ENCODE measurements around the gene CCN2. TPM values are rescaled to one million over a fixed set of nuclear protein-coding genes. Genes with fewer than 3 reads are reported as not detected.

The CCN2 gene
- total RNA-seq, 1 donor from 2014 or later = 178 TPM

DNA sequence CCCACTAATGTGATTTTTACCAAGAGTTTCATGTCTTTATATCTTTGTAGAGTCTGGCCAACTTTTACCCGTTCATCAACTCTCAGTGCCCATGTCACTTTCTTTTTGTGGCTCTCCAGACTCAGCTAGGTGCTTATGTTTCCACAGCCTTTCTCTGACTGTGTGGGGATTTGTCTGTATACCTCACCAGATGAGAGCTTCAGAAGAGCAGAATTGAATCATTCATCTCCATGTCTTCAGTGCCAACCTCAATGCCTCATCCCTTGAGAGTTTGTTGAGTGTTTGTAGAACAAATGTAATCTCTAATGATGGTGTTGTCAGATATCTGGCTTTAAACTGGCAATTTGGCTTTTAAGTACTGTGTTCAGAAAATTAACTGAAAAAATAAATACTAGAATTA, 16.8 kb upstream of the CCN2 start:
- DNase-seq (ENCODE audit: low read depth in 2 of 2) = no peak

DNA sequence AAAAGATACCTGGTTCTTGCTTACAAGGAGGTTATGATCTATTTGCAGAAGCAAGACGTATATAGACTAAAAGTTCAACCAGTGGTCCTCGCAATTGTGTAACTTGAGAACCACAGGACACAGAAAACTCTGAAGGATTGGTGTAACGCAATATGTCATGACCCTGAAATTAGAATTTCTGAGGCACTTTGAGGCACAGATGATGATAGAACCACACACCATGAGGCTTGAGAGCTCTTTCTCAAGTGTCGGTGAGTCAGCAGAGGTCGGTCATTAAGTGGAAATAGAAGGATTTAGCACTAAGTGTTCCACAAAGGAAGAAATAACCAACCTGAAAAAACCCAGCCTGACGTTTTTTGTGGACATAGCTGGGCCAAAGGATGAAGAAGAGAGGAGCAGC, 15.3 kb upstream of the CCN2 start:
- no peak for DNase-seq (ENCODE audit: low read depth in 2 of 2)

DNA sequence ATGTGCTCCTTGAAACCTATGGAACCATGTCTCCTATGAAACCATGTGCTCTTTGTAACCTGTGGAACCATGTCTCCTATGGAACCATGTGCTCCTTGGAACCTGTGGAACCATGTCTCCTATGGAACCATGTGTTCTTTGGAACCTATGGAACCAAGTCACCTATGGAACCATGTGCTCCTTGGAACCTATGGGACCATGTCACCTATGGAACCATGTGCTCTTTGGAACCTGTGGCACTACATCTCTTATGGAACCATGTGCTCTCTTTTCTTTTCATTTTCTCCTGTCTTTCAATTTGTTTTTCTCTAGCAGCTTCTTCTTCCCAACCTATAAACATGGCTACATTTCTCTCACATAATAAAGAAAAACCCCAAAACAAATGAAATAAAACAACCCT, 11.9 kb upstream of the CCN2 start:
- DNase-seq (ENCODE audit: low read depth in 2 of 2) = no peak

DNA sequence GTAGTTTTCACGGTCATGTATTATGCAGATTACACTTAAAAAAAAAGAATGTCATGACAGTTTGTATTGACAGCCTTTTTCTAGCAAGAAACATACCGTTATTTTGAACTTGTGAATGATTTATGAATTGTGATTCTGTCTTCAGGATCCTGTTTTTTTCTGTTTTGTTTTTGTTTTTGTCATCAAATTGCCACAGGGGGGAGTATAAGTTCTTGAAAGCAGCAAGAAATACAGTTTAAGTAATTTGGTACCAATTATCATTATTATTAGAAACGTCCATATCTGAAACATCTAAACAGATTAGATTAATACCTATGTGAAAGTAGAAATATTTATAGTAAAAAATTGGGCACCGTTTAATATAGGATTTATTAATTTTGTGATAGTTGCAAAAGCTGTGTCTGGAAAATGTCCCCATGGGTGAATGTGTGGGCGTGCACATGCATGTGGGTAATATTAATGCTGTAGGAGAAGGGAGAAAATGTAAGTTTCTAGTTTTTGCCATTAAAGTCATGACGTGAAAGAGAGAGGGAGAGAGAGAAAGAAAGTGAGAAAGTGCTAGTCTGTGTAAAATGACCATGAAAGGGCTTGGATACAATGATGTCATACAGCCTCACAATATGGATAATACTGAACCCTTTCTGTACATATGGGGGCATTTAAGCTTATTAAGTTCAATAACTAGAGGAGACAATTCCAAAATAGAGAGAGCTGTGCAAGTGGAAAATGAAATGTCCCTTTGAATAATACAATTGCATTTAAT, 9.4 kb upstream of the CCN2 start:
- DNase-seq (ENCODE audit: low read depth in 2 of 2) = peak in 1 of 2 donors; percentile 54

DNA sequence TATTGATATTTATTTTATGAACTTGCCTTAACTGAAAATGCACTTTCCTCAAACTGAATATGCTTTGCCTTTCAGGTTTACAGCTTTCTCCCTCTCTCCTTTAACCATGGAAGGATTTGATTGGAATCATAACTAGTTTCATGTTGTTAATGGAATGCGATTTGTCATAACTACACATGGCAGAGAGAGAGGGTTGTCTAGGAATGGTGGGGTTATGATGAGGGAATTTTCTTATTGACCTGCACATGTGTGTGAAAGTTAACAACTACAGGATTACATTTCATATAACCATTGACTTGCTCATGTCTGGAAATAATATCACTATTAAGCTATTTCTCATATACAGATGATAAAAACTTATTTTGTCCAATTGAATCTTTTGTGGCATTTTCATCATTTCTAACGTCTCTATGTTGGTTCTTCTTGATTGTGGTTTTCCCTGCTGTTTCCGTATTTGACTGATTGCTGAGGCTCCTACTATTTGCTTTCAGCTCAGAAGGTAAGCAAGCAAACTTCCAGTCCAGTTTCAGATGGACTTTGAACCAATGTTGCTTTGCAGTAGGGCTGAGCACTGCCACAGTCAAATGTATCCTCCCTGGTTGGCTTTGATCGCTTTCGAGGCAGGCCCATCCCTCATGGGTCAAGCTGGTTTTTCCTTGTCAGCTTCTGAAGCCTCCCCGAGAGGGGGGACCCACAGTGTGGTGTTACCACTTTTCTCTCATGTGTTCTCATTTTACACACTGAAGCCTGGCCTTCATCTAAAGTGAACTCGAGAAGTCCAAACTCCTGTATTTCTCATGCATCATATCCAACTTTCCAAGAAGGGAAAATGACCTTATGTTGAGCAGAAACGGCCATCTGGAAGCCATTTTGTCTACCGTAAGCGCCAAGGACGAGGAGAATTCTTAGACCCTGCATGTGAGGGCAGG, 7.6 kb upstream of the CCN2 start:
- DNase-seq (ENCODE audit: low read depth in 2 of 2) = no peak

DNA sequence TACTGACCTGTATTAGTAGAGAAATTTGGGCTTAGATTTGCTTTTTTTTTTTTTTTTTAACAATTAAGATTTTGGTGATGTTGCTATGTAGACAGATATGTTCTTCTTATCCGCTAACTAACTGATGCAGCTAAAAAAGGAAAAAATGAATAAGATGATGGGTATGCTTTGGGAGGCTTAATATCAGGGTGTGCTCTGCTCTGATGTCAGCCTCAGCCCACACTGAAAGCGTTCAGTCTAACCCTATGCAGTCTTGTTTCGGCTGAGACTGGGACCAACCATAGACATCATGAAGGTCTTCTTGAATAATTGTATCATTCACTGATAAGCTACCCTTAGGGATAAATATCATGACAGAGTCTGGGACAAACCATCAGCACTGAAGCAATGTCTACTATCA, 6.9 kb upstream of the CCN2 start:
- no peak for DNase-seq (ENCODE audit: low read depth in 2 of 2)

DNA sequence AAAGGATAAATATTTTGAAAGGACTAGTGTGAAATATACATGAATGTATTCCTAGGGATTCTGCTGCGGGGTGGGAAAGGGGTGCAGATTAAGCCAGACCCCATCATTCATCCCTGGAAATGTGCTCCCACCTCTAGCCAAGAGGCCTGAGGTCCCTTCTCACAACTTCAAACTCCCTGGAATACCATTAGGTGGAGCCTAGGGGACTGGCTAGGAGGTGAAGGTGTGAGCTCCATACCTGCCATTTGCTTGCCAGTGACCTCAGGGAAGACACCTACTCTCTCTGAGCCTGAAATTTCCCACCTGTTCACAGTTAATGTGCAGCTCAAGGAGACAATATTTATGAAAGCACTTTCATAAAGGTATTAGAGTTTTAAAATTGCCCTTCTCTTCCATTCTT, 4.7 kb upstream of the CCN2 start:
- no peak for DNase-seq (ENCODE audit: low read depth in 2 of 2)

DNA sequence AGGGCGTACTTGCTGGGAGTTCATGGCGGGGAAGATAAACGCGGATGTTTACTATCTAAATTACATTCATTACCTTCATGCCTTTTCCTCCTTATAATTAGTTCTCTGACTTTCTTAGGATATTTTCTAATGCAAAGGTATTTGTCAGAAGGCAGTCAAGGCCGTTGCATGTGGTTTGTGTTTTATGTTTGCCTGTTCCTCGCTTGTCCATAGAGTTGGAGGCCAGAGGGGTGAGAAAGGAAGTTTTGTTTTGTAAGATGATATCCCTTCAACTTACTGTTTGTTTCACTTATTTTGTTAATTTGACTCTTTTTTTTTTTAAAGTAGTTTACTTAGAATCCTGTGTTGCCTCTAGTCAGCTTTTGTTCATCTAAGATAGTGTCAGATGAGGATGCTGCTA, 4.0 kb upstream of the CCN2 start:
- no peak for DNase-seq (ENCODE audit: low read depth in 2 of 2)

DNA sequence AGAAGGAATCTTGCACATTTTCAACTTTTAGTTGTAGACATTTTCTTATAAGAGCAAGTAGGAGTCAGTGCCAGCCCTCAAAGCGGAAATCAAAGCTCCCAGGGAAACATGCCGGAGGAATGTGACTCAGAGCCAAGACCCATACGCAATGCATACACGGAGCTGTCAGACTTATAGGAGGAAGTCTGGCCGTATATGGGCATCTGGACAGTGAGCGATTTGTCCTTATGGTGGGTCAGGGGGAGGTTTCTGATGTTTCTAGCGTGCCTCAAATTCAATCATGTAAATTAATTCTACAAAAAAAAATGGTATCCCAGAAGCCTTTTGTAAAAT, 3.6 kb upstream of the CCN2 start:
- DNase-seq (ENCODE audit: low read depth in 2 of 2) = peak in 1 of 2 donors; percentile 93

DNA sequence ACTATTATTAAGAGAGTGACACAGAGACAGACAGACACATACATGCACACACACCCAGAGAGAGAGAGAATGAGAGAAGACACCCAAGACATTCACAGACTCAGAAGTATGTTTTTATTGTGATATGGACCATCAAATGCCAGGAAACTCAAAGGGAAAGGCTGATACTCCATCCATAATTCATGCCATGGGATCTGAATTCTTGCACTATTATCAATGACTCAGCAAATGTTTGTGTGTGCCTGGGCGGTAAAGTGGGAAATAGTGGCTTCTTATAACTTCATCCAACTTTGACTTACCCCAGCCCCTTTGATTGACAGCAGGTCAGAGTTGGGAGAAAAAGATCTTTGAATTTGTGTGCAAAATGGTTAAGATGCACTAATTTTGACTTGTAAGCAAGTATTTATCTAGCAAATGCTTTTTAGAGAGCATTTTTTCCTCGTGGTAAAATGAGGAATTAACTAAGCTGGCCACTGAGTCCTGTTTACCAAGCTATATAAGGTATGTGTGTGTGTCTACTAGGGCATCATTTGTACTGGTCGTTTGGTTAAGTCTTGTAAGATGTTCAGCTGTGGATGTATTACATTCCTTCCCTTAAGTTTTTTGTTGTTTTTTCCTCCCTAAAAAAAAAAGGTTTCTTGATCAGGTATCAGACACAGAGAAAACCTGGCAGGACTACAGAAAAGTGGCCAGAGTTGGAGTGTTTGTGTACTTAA, 3.0 kb upstream of the CCN2 start:
- peak in 1 of 2 donors; percentile 47 for DNase-seq (ENCODE audit: low read depth in 2 of 2)

DNA sequence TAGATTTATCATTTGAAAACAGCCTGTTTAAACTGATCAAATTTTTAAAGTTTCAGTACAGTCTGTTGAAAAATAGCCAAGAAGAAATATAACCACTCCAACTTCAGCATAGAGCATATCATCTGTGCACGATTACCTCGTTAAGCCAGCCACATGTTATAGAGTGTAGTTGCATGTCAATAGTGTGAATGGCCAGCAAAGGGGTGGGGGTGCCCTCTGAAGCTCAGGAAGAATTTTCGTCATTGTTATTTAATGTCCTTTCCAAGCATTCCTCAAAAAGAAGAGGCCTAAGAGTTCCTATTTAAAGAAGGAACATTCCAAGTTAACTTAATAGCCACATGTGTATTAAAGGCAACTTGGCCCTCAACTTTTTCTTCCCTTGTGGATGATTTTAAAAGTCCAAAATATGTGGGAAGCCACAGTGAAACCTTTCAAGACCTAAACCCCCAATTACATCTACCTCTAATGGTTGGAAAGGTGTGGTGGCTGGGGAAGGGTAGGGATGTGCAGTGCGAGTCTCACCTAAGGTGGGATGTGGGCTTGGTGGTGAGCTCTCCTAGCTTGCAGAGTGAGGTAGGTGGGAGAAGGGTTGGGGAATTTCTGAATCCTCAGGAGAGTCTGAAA, 1.8 kb upstream of the CCN2 start:
- no peak for DNase-seq (ENCODE audit: low read depth in 2 of 2)

DNA sequence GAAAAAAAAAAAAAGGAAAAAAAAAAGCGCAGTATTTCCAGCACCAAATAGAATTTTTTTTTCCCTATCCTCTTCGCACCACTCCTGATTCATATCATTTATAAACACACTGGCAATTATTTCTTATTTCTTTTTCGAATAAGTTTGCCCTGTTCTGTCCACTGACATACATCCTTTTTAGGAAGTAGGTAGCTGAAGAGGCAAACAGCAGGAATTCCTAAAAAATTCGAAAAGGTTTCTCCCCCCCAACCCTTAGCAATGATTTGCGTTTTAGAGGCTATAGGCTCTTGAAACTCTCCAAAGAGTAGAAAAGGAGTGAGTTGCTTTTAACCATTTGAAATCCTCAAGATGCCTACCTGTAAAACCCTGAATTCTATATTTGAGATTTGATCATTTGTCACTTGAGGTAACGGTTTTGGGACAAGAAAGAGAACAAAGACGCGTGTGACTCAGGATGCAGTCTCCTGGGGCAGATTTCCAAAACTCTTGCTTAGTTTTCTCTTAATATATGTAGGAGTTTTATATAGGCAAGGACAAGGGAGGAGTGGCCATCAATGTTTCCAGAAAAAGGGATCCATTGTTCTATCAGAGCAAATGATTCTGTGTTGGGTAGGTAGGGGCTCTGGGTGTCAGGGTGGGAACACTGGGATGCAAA, 531 bp upstream of the CCN2 start:
- DNase-seq (ENCODE audit: low read depth in 2 of 2) = peak in 1 of 2 donors; percentile 31

DNA sequence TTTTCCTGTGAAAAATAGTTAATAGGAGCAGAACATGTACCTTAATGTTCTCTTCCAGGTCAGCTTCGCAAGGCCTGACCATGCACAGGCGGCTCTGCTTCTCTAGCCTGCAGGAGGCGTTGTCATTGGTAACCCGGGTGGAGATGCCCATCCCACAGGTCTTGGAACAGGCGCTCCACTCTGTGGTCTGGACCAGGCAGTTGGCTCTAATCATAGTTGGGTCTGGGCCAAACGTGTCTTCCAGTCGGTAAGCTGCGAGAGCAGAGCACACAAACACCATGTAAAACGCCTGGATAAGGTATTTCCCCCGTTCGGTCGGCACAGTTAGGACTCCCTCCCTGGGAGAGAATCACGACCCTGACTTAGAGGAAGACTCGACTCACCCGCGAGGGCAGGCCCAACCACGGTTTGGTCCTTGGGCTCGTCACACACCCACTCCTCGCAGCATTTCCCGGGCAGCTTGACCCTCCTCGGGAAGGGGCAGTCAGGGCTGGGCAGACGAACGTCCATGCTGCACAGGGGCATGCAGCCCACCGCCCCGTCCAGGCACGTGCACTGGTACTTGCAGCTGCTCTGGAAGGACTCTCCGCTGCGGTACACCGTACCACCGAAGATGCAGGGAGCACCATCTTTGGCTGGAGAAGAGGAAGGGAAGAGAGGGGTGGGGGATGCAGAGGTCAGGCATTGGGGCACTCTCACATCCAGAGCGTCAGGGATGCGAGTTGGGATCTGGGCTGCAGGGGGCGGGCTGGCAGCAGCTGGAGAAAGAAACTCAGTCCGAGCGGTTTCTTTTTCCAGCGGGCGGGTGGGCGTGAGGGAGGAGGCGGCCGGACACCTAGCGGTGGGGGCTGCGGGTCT, 1.0 kb downstream of the CCN2 start:
- DNase-seq (ENCODE audit: low read depth in 2 of 2) = peak; percentile 71 to 78

DNA sequence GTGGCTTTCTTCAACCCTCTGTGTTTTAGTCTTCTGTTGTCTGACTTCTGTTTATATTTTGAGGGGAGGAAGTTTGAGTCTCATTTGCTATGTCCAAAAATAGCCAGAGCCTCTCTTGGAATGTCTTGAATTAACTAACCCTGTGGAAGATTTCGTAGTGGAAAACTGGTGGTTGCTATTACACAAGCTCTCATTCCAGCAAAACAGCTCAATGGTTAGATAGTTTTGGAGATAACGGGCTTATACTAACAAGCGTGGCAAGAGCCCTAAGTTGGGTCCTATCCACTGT, 1.6 kb downstream of the CCN2 start:
- DNase-seq (ENCODE audit: low read depth in 2 of 2) = no peak

DNA sequence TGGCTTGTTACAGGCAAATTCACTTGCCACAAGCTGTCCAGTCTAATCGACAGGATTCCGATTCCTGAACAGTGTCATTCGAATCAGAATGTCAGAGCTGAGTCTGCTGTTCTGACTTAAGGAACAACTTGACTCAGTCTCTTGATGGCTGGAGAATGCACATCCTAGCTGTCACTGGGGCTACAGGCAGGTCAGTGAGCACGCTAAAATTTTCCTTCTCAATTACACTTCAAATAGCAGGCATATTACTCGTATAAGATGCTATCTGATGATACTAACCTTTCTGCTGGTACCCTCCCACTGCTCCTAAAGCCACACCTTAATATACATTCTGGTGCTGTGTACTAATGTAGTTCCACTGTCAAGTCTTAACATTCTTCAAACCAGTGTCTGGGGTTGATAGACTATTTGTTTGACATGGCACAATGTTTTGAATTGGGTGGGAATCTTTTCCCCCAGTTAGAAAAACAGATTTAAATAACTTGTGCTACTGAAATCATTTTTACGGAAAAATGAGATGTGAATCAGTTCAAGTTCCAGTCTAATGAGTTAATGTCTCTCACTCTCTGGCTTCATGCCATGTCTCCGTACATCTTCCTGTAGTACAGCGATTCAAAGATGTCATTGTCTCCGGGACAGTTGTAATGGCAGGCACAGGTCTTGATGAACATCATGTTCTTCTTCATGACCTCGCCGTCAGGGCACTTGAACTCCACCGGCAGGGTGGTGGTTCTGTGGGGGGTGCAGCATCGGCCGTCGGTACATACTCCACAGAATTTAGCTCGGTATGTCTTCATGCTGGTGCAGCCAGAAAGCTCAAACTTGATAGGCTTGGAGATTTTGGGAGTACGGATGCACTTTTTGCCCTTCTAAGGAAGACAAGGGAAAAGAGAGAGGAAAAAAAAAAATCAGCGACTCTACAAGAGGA, 2.2 kb downstream of the CCN2 start:
- DNase-seq (ENCODE audit: low read depth in 2 of 2) = peak in 1 of 2 donors; percentile 73

DNA sequence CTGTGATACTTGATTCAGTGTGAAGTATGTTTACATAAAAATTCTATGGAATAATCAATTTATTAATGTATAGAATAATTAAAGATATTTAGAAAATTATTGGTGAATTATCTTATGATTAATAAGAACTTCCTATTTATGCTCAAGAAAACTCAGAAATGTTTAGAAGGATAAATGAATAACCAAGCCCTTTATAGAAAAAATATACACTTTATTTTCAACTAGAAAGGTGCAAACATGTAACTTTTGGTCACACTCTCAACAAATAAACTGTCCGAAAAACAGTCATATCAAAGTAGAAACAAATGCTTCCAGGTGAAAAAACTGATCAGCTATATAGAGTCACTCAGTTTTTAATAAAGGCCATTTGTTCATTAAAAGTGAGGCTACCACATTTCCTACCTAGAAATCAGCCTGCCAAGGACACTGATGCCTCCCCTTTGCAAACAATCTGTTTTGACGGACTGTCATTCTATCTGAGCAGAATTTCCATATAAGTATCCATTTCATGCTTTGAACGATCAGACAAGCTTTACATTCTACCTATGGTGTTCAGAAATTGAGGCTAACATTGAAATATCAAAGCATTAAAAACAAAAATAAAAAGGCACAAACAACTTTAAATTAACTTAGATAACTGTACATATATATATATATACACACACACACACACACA, 3.0 kb downstream of the CCN2 start:
- DNase-seq (ENCODE audit: low read depth in 2 of 2) = peak in 1 of 2 donors; percentile 64

DNA sequence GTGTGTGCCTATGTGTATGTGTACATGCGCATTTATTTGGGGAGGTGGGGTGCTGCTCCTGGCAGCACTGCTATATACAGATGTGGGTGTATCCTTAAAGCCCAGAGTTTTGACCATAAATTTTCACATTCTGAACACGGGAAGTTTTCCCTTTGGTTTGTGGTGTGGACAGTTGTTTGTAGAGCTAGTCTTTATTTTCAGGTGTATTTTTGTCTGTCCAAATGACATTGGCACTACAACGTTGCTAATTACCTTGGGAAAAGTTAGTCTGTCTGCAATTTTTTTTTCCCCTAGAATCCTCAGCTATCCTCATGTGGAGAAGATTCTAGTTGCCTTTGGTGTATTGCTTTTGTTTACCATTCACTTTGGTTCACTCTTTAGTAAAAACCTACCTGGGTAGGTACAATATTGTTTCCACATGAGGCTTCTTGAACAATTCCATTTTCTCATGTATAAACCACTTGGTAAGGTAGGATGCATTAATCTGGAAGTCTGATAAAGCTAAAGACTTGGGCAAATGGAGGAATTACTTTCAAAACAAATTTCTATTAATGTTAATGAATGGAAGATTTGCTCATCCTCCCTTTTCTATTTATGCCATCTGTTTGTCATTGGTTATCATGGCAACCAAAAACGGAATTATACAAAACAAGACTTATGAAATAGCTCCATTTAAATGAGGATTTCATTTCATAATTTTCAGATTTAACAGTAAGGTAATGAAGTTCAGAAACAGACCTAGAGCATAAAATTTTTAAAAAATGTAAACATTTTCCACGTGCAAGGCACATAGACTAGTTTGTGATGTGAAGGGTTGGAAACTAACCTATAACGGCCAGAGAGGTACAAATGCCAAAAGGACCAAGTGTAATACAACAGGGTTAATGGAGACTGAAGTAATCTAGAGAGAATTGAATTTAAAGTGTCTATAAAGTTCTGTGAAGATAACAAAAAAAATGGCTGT, 3.9 kb downstream of the CCN2 start:
- DNase-seq (ENCODE audit: low read depth in 2 of 2) = peak; percentile 78 to 85
